Pancreas (tissue), 10 donors: ENCODE measurements around the gene SORT1. TPM values are rescaled to one million over a fixed set of nuclear protein-coding genes. Genes with fewer than 3 reads are reported as not detected.
"Not testable (repeated sequence)": the region's sequence is repeated elsewhere in the genome, so short reads cannot be mapped to it uniquely, and the experiment has no call there.

Source experiments
- ATAC-seq, 4 donors: fragments of 200-7000 bp; cut with Tn5 transposase; one replicate each; pipeline versions ENCODE4 v1.8.0 to v1.9.1; 2020; ENCODE audit warnings: mild to moderate bottlenecking in 4 of 4, moderate library complexity in 4 of 4
- DNase-seq, 6 donors: peaks; one replicate each; pipeline ENCODE4 v3.0.0-alpha.2; 2020
- FAIRE-seq: peaks from 2 replicates; lab custom pipeline; 2012; peaks lifted over from hg19 to GRCh38; lab: Jason Lieb, UNC
- H3K27ac ChIP-seq, 4 donors: fragments of 200-600 bp; sonication (generic); 1 replicate in 3 of 4; 2 replicates in 1 of 4; pipeline versions ENCODE4 v1.5.0 to v1.8.0; 2020
- H3K27me3 ChIP-seq, 4 donors: fragments of 200-600 bp; one replicate each; pipeline ENCODE4 v1.8.0; 2021
- H3K36me3 ChIP-seq, 3 donors: fragments of 200-600 bp; sonication (generic) in 1 of 3; one replicate each; pipeline versions ENCODE4 v1.5.0 to v1.8.0; 2020 to 2021
- H3K4me1 ChIP-seq, 3 donors: fragments of 200-600 bp; one replicate each; pipeline ENCODE4 v1.8.0; 2021
- H3K4me3 ChIP-seq, 4 donors: fragments of 200-600 bp; sonication (generic) in 2 of 4; one replicate each; pipeline versions ENCODE4 v1.5.0 to v1.8.0; 2020 to 2021
- H3K9me3 ChIP-seq, 4 donors: fragments of 200-600 bp; one replicate each; pipeline ENCODE4 v1.8.0; 2021
- CTCF ChIP-seq, 4 donors: fragments of 200-600 bp; sonication (generic) in 3 of 4; IDR thresholded peaks; one replicate each; pipeline versions ENCODE4 v1.5.0 to v1.8.0; 2021; ENCODE audit warnings: antibody characterized with exemption in 4 of 4
- WGBS, 2 donors: extraction: QIAGEN DNeasy Blood & Tissue Kit; methylation state at CpG; one replicate each; pipeline ENCODE4 v1.1.7; 2013; 5-methylcytosine and 5-hydroxymethylcytosine counted together
- intact Hi-C, 3 donors: fragments of 100-400 bp; cut with DNase I; formaldehyde crosslinking; loops; one replicate each; pipeline versions ENCODE4 v1.11.1 to v1.14.2; 2022
- polyA plus RNA-seq, 2 donors: library from polyadenylated mRNA; stranded (reverse); fragments of 200-250 nt; gene quantifications; one replicate each; pipeline ENCODE4 v1.2.3, GENCODE V29; 2013
- total RNA-seq, 6 donors: library from RNA; stranded (reverse); fragmentation: NEBNext Ultra II Directional in 4 of 6; extraction: Animal tissue kit (Norgen Biotek cat#: 25700) in 4 of 6; gene quantifications; one replicate each; pipeline versions ENCODE4 v1.2.1 to v1.2.4, GENCODE V29; 2021 to 2023
- donor health status: healthy with polysubstance abuse.
- donor health status: DM: no; HTN: no; CAD: no; lungs with moderate emphysema.
- donor health status: DM: no; HTN: no; CAD: no.
- donor health status: control.
- donor health status: control.
- donor health status: Bipolar disorder and iron deficiency.
- donor health status: DM: yes; HTN: yes; CAD: no.
- donor health status: DM: no; HTN: no; CAD: no.
- donor health status: DM: no; HTN: no; CAD: no.
- donor health status: DM: yes; HTN: yes; CAD: no.

Gene SORT1
- total and polyA plus RNA-seq, 8 donors = 10.4 to 60.7 (median 25.1) TPM

GRCh38 chr1:109398343-109399225, 866 bp upstream of the SORT1 start:
- 26 to 31% methylated on average over 18 of the region's 18 CpGs for WGBS, 2 donors
- FAIRE-seq = no peak
- peak; percentile 2 to 8 (median 8) for ATAC-seq
- no peaks in the 10 kb centered on the region for H3K9me3 ChIP-seq
- H3K27me3 ChIP-seq = no peaks in the 10 kb centered on the region
- H3K4me1 ChIP-seq = peaks cover under 1 to 33% (median 6%) of the 10 kb centered on the region in 3 donors
- H3K27ac ChIP-seq = peak overlapping the region in 3 of 4 donors; percentile 17 to 41 (median 34)
- H3K4me3 ChIP-seq = peak overlapping the region; percentile 46 to 73 (median 64)
- no peak for TF ChIP-seq CTCF (IDR thresholded peaks at IDR 0.05)
- intact Hi-C loops = loop anchor here in 2 of 3 donors (5.0 to 10.0 kb wide), 2 partner anchors 124 to 136 kb away; no protein-coding TSS in a partner anchor
- peaks cover 0 to 4% (median 0%) of the 10 kb centered on the region in 3 donors for H3K36me3 ChIP-seq
- DNase-seq = no peak

GRCh38 chr1:109396871-109397580, 692 bp downstream of the SORT1 start:
- H3K27ac ChIP-seq = peak overlapping the region in 3 of 4 donors; percentile 9 to 46 (median 39)
- H3K4me1 ChIP-seq = peaks cover 4 to 46% (median 18%) of the 10 kb centered on the region in 3 donors
- TF ChIP-seq CTCF (IDR thresholded peaks at IDR 0.05) = no peak
- DNase-seq (peak in 4 of 6 donors; percentile 12 to 68 (median 25)), FAIRE-seq (no peak), ATAC-seq (peak in 2 of 4 donors; percentile 4 to 5)
- no peaks in the 10 kb centered on the region for H3K36me3 ChIP-seq
- 1 to 2% methylated on average over 45 to 46 of the region's 46 CpGs for WGBS, 2 donors
- H3K4me3 ChIP-seq = peak overlapping the region; percentile 46 to 73 (median 64)
- intact Hi-C loops = loop anchor here in 2 of 3 donors (5.0 to 10.0 kb wide), 2 partner anchors 122 to 135 kb away; no protein-coding TSS in a partner anchor
- H3K27me3 ChIP-seq = no peaks in the 10 kb centered on the region
- H3K9me3 ChIP-seq = no peaks in the 10 kb centered on the region

GRCh38 chr1:109396513-109396839, 1.2 kb downstream of the SORT1 start:
- ATAC-seq = no peak
- H3K4me3 ChIP-seq = peak overlapping the region in 3 of 4 donors; percentile 46 to 68 (median 59)
- H3K9me3 ChIP-seq = no peaks in the 10 kb centered on the region
- TF ChIP-seq CTCF (IDR thresholded peaks at IDR 0.05) = no peak
- FAIRE-seq = no peak
- H3K4me1 ChIP-seq = peaks cover 4 to 51% (median 23%) of the 10 kb centered on the region in 3 donors
- DNase-seq = no peak
- no peaks in the 10 kb centered on the region for H3K27me3 ChIP-seq
- intact Hi-C loops = loop anchor here in 2 of 3 donors (5.0 to 10.0 kb wide), 2 partner anchors 122 to 134 kb away; no protein-coding TSS in a partner anchor
- H3K36me3 ChIP-seq = no peaks in the 10 kb centered on the region
- 9 to 10% methylated on average over 2 of the region's 2 CpGs for WGBS, 2 donors
- peak overlapping the region in 3 of 4 donors; percentile 9 to 46 (median 39) for H3K27ac ChIP-seq

DNA sequence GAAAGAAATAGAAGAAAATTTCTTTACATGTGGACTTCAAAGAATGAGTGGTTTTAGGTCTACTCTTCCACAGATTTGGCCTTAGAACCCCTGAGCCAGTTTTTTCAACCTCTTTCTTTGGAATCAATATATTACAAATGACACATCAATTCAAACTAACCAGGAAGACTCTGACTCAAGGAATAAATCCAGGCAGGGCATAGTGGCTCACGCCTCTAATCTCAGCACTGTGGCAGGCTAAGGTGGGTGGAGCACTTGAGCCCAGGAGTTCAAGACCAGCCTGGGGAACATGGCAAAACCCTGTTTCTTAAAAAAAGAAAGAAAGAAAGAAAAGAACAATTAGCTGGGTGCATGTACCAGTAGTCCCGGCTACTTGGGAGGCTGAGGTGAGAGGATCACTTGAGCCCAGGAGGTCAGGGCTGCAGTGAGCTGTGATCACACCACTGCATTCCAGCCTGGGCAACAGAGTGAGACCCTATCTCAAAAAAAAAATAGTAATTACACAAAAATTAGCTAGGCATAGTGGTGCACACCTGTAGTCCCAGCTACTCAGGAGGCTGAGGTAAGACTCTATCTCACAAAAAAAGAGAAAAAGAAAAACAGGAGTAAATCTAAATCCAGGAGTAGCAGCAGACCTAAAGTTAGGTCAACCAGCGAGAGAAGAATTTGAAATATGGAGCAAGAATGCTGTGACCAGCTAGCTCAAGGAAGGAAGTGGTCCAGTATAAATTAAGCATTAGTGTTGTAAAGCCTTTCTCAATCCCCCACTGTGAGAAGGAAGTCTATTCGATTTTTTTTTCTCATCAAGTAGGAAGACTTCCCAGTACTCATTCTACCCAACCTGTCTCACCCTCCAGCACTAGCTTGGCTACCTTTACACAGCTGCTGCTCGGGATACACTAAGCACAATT, 1.9 kb downstream of the SORT1 start:
- H3K36me3 ChIP-seq = no peaks in the 10 kb centered on the region
- TF ChIP-seq CTCF (IDR thresholded peaks at IDR 0.05) = no peak
- H3K9me3 ChIP-seq = no peaks in the 10 kb centered on the region
- intact Hi-C loops = loop anchor here in 2 of 3 donors (5.0 to 10.0 kb wide), 2 partner anchors 121 to 134 kb away; no protein-coding TSS in a partner anchor
- DNase-seq (no peak), FAIRE-seq (no peak), ATAC-seq (peak in 2 of 4 donors; percentile 1 to 11)
- peak overlapping the region in 1 of 4 donors; percentile 68 for H3K4me3 ChIP-seq
- H3K4me1 ChIP-seq = peaks cover 4 to 57% (median 23%) of the 10 kb centered on the region in 3 donors
- peak overlapping the region in 3 of 4 donors; percentile 9 to 46 (median 39) for H3K27ac ChIP-seq
- no peaks in the 10 kb centered on the region for H3K27me3 ChIP-seq
- WGBS, 2 donors = 45 to 51% methylated on average over 5 of the region's 5 CpGs

DNA sequence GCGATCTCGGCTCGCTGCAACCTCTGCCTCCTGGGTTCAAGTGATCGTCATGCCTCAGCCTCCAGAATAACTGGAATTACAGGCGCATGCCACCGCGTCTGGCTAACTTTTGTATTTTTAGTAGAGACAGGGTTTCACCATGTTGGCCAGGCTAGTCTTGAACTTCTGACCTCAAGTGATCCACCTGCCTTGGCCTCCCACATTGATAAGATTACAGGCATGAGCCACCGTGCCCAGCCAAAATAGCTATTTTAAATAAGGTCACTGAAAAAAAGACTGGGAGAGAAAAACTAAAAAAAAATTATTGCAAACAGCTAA, 2.5 kb downstream of the SORT1 start:
- not testable (repeated sequence) for DNase-seq, FAIRE-seq, ATAC-seq, H3K9me3 ChIP-seq, H3K4me3 ChIP-seq, H3K27me3 ChIP-seq, H3K36me3 ChIP-seq
- intact Hi-C loops = loop anchor here in 2 of 3 donors (5.0 to 10.0 kb wide), 2 partner anchors 120 to 133 kb away; no protein-coding TSS in a partner anchor
- WGBS, 2 donors = 63 to 65% methylated on average over 8 of the region's 8 CpGs
- Histone ChIP-seq H3K4me1 (peaks cover 4 to 59% (median 23%) of the 10 kb centered on the region in 3 donors), H3K27ac (peak overlapping the region in 1 of 4 donors; percentile 9)
